ENCODE data around the gene WASL.

- no peak for TF ChIP-seq POLR2A (IDR thresholded peaks at IDR 0.05; ENCODE audit: low read length)
- TF ChIP-seq GATA1 (IDR thresholded peaks at IDR 0.05; ENCODE audit: low read depth, low read length): no peak
These were observed 83.6 kb downstream of the WASL start for GRCh38 chr7:123665157-123665556.

Measured in erythroblast (primary cell).